NCI-H1436 treated with DMSO at 0.1 percent for 48 hours (cell line): ENCODE results near the gene SIK2.

Source experiments
- DNase-seq: peaks from one replicate; lab custom pipeline; 2025; lab: John Stamatoyannopoulos, UW

Gene SIK2

DNA sequence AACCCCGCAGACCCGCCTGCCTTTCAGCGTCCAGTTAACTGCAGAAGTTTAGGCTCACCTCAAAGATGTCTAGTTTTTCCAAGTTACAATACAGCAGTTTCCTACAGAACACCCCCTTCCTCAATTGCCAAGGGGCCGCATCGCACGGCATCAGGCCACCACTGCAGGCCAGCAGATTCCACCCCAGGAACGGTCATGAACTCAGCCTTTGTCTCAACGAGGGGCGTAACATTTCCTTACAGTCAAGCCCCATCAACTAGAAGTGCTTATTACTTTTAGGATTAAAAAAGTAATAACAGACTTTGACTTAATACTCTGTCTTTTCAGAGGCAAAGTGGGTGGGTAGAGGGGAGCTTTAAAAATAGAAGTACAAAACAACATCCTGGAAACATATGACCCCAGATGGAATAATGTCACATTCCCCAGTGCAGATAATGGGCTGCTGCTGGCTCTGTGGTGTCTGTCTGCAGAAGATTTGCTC lies 127.6 kb downstream of the SIK2 start:
- DNase-seq: no peak

DNA sequence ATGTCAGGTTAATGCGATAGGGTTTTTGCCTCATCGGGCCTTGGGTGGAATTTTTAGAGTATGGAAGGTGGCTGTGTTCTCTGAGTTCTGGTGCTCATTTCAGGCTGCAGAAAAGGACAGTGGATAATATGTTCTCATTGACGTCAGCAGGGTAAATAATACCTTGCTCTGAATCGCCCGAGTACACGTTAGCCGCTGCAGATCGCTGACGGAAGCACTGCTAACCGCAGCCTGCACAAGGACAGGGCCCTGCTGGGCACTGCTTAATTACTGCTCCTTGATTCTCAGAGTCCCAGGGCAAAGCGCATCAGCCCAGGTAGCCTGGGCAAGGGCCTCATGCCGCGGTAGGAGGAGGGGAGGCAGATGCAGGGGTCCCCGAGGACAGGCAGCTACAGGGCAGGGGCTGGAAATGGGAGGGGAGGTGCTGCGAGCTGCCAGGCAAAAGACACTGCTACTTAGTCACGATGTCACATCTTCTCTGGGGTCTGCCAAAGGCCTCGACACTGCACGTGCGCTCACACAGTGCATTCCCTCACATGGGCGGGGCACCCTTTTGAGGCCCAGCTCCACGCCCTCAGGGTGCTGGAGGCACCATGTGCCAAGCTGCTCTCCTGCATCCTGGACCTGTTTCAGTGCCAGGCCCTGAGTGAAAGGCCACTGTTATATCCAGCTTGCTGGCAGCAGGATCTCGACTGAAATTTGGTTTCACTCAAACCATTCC lies 128.8 kb downstream of the SIK2 start:
- DNase-seq: no peak

DNA sequence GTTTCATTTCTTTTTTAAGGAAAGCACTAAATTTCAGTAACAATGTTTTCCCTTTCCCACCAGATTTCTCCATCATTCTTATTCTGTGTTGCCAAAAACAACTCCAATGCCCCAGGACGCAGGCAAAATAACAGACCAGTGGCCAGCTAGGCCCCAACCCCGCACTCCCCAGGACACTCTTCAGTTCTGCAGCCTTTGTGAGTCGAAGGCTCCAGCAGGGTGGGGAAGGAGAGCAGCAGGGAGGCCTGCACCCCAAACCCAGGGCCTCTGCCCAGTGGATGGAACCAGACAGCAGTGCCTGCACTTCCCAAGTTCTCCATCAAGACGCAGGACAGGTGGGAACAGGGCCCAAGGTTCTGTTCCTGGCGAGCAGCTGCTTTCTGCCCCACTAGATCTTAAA lies 129.6 kb downstream of the SIK2 start:
- no peak for DNase-seq

DNA sequence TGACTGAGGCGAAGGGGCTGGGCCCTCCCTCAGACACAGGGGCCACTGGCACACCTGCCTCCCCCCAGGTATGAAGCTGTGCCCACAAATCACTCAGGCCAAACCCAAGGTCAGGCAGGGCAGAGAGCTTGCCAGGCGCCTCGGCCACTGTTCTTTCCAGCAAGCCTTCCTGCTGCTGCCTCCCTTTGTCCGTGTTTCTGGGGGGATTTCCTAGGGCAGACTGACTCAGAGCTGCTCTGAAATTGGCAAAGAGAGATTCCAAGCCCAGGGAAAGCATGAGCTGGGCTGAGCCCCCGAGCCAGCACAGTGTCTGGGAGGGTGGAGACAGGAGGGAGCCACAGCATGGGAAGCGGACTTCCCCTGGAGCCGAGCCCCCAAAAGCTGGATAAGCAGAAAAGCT lies 130.8 kb downstream of the SIK2 start:
- DNase-seq: no peak

DNA sequence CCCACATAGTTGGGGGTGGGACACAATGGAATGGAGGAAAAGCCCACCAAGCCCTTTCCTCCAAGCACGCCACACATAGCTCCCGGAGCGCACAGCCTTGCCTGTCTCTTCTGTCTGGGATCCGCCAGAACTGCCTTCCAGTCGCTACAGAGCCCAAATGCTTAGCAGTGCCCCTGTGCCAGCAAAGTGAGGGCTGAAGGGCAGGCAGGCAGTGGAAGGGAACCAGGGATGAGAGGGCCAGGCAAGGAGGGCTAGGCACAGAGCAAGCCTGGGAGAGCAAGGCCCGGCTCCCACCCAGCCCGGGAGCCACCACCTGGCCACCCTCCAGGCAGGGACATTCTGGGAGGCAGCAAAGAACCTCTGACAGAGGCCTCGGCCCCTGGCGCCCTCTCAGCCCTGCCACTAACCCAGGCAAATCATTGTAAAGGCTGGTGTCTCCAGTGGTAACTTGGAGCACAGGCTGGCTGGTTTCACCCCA lies 131.4 kb downstream of the SIK2 start:
- DNase-seq: no peak

DNA sequence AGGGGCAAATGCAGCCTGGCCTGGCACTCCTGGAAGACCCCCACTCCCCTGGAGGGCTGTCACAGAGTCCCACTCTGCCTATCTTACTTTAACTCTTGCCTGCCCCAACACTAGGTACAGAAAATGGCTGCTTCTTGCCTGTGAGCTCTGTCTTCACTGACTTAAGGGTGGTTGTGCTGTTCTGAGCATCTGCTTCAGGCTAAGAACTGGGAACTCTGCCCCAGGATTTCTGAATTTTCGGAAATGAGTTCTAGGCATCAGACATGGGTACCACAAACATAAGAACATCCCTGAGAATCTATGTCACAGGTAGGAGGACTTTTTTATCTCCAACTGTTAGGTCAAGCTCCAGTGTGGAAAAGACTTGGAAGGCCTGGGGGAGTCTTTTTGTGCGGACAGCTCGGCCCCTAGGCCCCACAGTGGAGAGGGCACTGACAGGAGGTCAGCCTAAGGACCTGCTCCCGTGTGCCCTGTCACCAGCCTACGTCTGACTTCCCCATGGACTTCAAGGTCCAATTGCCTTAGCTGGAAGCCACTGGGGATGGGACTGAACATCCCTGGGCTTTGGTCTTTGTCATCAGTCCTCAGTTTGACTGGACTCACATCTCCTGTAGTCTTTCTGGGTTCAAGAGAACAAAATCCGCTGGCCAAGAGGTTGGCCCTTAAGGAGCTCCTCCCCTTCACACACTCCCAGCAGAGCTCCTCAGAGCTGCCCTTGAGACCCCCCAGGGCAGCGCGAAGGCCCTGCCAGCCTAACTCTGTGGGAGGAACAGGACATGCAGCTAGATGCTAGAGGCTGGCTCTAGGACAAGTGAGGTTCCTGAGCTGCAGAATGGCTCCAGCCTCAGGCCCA lies 132.1 kb downstream of the SIK2 start:
- no peak for DNase-seq

DNA sequence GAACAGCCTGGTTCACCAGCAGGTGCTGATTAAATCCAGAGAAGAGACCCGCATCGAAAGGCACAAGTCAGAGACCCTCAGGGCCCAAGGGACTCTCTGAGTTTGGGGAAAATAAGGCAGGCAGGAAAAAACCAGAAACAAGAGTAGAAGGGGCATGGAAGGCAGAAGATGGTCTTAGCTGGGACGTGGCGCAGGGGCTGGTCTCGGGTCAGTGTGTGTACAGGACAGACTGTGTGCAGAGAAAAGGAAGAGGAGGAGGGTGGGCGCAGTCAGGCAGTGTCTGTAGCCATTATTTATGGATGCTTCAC lies 132.7 kb downstream of the SIK2 start:
- DNase-seq: no peak

DNA sequence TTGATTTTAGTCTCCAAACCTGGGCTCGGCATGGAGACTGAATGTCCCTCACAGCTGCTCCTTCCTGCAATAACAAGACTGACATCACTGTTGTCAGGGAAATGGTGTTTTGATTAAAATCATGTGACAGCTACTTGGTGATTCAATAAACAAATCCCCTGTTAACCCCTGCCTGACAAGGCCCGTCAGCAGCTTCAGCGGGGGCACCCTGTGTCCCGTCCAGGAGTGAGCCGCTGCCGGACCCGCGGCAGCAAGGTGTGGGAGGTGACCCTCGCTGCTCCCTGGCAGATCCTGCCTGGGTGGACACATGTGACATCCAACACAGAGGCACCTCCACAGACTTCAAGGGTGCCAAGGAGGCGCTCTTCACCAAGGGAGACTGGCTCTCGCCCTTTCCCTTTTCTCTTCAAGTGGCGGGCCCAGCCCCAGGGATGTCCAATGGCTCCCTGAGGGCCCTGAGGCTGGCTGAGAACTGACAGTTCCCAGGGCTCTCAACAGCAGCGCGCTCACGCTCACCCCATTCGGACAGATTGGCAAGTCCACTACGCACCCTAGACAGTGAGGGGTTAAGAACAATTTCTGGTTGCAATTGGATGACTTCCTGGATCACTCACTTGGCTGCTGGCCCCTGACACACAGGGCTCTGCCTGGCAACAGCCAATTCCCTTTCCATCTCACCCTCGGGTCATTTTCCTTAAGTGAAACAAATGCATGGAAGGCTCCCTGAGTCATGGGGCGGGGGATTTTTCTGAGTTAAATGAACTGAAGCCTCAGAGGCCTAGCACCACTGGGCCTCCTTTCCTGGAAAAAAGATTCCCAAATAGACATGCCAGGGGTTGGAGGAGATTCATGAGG lies 133.2 kb downstream of the SIK2 start:
- no peak for DNase-seq

DNA sequence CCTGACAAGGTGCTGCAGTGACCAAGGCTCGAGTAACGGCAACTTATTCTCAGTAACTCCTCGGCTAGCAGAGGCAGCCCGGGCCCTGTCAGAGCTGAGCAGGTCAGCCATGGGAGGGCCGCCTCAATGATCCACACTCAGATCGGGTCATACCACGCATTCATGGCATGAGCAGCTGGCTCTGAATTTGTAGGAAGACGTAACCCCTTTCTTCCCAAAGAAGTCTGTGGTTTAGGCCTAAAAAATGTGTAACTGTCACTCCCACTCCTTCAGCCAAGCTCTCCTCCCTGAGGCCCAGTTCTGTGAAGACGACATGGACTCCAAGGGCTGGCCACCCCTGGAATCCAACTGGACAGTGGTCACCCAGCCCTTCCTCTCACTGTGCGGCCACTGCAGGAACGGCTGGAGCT lies 133.9 kb downstream of the SIK2 start:
- DNase-seq: no peak

DNA sequence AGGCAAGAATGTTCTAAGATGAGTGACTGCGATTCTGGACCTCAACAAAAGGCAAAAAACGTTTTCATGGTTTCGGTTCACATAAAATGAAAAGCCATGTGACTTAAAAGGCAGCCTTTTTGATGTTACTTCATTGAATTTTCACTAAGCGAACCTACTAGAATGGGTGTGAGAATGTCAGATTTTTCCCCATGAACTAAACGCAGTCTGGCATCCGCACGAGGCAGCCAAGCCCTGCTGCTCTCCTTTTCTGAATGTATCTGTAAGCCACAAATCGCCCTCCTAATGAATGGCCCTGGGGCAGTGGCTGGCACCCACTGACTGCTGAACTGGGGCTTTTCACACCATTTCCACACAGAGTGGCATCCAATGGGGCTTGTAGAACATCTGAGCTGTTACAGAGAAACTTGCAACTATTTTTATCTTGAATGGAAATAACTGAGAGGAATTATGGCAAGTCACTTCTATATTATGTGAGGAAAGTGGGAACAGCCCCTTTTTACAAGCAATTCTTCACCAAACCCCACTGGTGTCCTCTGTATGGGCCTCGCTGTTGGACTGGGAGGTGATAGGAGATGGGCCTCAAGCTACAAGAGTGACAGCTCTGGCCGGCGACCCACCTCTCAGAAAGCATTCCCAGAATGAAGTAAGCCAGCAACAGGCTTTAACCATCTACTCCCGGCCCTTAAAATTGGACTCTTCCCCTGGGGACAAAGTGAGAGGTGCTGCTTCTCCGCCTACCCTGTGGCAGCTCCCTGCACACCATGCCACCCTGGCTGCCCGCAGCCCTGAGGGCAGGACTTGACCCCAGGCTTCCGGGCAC lies 134.6 kb downstream of the SIK2 start:
- no peak for DNase-seq

DNA sequence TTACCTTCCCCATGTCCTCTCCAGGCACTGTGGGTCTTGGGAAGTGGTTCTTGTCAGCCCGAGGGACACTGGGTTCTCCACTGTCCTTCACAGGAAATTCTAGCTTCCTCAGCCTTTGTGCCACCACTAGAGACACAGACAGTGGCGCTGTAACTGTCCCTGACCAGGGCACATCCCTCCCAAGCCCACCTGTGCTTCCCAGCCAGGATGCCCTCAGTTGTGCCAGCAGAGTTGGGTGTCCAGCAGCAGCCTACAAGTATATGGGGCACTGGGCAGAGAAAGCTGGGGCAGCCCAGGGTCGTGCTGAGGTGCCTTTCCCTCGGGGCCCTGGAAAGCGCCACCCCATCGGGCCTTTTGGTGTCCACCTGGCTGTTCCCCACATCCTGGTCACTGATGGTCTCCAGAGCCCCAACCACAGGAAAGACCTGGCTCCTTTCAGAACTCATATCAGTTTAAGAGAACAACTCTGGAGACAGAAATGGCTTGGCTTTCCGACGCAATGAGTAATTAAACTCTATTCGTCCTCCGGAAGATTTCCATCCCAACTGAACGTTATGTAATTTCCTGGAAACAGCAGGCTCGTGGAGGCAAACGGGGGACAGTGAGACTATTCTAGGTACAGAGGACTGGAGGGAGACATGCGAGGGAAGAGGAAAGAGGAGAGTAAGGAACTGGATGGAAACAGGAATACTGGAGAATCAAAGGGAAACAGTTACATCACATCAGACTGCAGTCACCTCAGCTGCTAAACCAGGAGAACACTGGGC lies 135.4 kb downstream of the SIK2 start:
- no peak for DNase-seq

DNA sequence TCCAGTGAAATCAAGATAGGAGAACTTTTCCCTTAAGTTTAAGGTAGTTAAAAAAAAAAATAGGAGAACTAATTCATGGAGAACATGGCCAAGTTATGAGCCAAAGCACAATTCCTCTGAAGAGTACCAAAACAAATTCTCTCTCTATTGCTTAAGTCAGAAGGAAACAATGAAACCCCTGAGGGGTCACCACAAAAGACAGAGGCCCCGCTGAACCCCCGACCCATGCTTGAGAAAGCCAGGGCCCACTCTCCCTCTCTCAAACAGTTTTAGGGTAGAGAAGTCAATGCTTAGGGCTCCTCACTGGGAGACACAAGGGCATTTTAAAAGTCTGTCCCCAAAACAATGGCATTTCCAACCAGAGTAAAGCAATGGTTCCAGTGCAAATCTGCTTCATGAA lies 137.1 kb downstream of the SIK2 start:
- no peak for DNase-seq

DNA sequence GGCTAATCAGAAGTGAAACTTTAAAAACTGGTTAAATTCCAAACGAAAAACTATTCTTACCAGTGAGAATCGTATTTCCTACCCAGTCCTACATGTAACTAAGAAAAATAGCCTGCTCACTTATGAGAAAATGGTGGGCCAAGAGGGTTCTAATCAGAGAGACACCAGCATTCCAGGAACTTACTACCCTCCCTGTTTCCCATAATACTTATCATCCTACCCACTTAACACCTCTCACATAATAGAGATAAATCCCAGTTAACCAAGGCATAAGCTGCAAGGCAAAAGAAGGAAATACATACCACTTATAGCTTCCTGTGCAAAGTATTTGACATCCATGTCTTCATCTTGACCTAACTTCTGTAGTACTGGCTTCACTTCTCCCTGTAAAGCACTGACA lies 139.5 kb downstream of the SIK2 start:
- DNase-seq: no peak

DNA sequence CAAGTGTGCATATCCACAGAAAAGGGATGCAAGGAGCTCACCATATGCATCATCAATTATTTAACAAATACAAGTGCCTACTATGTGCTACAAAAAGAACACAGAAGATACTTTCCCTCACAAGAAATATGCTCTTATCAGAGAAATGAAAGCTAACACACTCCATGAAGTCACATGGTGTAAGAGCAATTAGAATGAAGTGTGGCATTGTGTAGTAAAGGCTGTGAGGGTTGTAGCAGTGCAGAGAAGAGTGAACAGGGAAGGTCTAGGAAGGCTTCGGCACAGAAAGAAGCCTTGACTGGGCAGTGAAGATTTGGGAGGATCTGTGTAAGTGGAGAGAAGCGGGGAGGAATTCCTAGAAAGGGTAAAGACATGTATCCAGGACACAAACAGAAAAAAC lies 141.5 kb downstream of the SIK2 start:
- no peak for DNase-seq

DNA sequence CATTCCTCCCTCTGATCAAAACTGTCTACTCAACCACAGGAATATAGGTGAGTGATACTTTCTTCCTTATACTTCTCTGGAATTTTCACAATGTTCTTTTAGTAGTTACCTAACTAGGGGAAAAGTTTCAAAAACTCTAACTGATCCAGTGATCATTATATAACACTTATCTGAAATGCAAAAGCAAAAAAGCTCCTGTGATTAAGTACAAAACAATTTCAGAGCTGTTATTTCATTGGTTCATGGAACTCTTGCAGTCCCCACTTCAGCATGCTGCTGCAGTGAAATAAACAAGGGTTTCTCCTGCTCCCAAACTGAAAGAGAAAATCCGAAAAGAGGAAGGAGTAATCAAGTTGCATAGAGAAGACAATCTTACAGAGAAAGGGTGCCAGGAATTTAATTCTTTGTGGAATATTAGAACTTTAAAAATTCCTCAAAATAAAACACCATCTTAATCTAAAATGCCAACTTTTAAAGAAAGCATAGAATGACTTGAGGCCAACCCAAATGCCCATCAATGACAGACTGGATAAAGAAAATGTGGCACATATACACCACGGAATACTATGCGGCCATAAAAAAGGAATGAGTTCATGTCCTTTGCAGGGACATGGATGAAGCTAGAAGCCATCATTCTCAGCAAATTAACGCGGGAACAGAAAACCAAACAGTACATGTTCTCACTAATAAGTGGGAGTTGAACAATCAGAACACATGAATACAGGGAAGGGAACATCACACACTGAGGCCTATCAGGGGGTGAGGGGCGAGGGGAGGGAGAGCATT lies 143.7 kb downstream of the SIK2 start:
- no peak for DNase-seq

DNA sequence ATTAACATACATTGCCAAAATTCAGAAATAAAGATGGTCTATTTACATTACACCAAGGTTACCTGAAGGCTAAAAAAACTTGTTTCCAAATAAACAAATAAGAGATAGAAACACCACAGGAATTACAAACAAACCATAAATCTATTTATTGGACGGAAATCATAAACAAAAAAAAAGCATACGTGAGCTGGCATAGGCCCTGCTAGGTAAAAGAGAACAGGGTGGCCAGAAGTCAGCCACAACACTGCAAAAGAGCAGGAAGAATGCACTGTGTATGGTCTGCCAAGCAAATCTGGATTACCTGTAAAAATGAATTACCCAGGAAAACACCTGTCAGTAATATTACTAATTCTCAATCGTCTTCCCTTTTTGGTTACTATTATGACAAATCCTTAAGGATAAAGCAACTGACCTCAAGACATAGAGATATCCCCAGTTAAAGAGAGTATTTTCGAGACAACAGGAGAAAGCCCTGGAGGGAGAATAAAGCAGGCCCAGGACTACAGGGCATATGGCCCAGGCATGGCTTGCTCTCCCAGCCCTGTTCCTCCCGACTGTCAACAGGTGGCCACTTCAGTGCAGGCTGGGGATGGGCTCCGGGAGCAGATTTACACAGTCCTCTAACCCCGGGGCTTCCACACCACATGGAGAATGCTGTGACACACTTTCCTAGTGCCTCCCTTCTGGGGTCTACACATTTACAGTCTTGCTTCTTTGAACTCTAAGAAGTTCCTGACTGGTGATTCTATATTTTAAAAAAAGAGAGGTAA lies 146.0 kb downstream of the SIK2 start:
- no peak for DNase-seq

DNA sequence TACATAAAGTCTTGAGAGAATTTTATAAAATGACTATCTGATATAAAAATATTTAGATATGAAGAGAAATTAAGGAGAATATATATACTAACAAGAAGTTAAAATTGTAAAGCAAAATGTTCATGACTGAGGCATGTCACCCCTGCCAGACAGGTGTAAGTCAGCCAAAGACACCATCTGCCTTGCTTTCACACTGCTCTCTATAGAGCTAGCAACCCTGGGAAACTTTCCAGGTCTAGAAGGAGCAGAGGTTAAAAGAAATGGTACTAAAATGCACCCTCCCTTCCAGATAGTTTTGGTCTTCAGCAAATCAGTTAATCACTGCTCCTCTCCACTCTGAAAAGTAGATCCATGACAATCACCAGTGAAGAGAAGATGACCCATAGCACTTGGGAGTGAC lies 147.4 kb downstream of the SIK2 start:
- DNase-seq: no peak

DNA sequence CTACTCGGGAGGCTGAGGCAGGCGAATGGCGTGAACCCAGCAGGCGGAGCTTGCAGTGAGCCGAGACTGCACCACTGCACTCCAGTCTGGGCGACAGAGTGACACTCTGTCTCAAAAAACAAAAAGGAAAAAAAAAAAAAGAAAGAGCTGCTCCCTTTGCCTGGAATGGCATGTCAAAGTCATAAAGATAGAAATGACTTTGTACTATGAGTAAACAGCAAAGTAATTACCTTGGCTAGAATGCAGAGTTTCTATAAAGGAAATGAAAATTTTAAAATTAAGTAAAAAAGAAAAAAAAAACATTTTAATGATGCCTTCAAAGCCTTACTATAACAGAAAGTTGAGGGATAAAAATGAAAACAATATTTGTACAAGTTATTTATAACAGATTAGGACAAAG lies 153.8 kb downstream of the SIK2 start:
- DNase-seq: no peak

DNA sequence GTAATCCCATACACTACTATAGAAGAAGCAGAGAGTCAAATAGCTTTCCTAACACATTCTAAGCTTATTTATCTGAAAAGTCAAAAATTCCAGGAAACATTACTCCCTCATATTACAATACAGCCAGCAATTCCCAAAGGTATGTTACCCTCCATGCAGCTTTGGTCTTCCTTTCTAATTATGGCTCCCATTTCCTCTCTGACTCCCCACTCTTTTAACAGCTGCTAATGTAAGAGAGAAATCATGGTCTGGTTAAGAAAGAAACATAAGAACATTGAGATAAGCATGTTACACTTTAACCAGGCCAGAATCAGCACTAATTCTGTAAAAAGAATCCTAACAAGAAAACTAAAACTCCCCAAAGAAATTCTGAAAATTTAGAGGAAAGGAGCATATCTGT lies 157.1 kb downstream of the SIK2 start:
- no peak for DNase-seq
